Measurements from ENCODE around the gene IGSF8. TPM values are rescaled to one million over a fixed set of nuclear protein-coding genes. Genes with fewer than 3 reads are reported as not detected.
A peak's percentile ranks its signal among the peaks of the same experiment; 100 is the strongest.

IGSF8 gene
- total RNA-seq, 1 experiment from 2014 or later = 35.6 TPM

GRCh38 chr1:160124705-160125478, 26.5 kb upstream of the IGSF8 start (continued):
- 0 out of 2 replicates have a peak, but pooled peaks have one; percentile 64 for TF ChIP-seq CBX3 (IDR thresholded peaks at IDR 0.05; ENCODE audit: low read depth)
- peak; percentile 63 for TF ChIP-seq MAX (IDR thresholded peaks at IDR 0.05)
- no peak for TF ChIP-seq SRF (IDR thresholded peaks at IDR 0.05; ENCODE audit: low read depth)
- TF ChIP-seq JUND (IDR thresholded peaks at IDR 0.05) = peak; percentile 80
- TF ChIP-seq RAD21 (IDR thresholded peaks at IDR 0.05; ENCODE audit: low read depth) = peak; percentile 10; the same call in 1 of the 2 replicates

- DNase-seq (ENCODE audit: low read depth, low spot score) (no peak), ATAC-seq (no peak)
- Histone ChIP-seq H3K4me2 (ENCODE audit: low read length) (no peak overlapping the region), H4K20me1 (ENCODE audit: insufficient read depth) (no peaks in the 10 kb centered on the region), H3K9ac (ENCODE audit: low read length) (no peak overlapping the region), H3K4me1 (ENCODE audit: control insufficient read depth in 1 of 2, insufficient read depth in 2 of 2, low read length in 2 of 2) (peaks cover 15 to 31% of the 10 kb centered on the region in 2 experiments), H3K36me3 (ENCODE audit: control insufficient read depth in 1 of 2, insufficient read depth in 2 of 2, low read length in 2 of 2) (no peaks in the 10 kb centered on the region), H2AFZ (ENCODE audit: low read depth, low read length, poor library complexity, severe bottlenecking) (no peak overlapping the region), H3K27ac (ENCODE audit: low read depth, low read length) (no peak overlapping the region), H3K9me2 (ENCODE audit: insufficient read depth) (0 out of 2 replicates have a peak, but pooled peaks cover 2% of the 10 kb centered on the region), H3K27me3 (ENCODE audit: insufficient read depth, low read length) (no peaks in the 10 kb centered on the region), H3K9me3 (ENCODE audit: control insufficient read depth in 1 of 2, insufficient read depth in 1 of 2, low read depth in 1 of 2, low read length in 2 of 2) (no peaks in the 10 kb centered on the region), H3K79me2 (ENCODE audit: insufficient read depth, low read length) (no peaks in the 10 kb centered on the region), H3K4me3 (replicated peaks in 1 of 2; ENCODE audit: low read depth in 1 of 2, low read length in 2 of 2) (no peak overlapping the region)
- TF ChIP-seq ZFX (IDR thresholded peaks at IDR 0.05) (no peak), SRF (IDR thresholded peaks at IDR 0.05; ENCODE audit: low read depth) (no peak), TCF7L2 (IDR thresholded peaks at IDR 0.05; ENCODE audit: borderline replicate concordance, extremely low read depth, insufficient read depth, insufficient read length) (no peak), JUND (IDR thresholded peaks at IDR 0.05) (no peak), YY1 (IDR thresholded peaks at IDR 0.05; ENCODE audit: extremely low read depth, insufficient replicate concordance, low read depth, low read length) (no peak), CTCF (IDR thresholded peaks at IDR 0.05 in 2 of 3, conservative IDR thresholded peaks at IDR 0.05 in 1 of 3; ENCODE audit: borderline replicate concordance in 1 of 3, insufficient read depth in 1 of 3, low read depth in 2 of 3, low read length in 2 of 3) (no peak), RAD21 (IDR thresholded peaks at IDR 0.05; ENCODE audit: low read depth) (no peak), POLR2A (IDR thresholded peaks at IDR 0.05; ENCODE audit: borderline replicate concordance, extremely low read depth, insufficient read depth, insufficient read length) (no peak), EGR1 (IDR thresholded peaks at IDR 0.05; ENCODE audit: low read depth) (no peak), CEBPB (IDR thresholded peaks at IDR 0.05; ENCODE audit: low read depth) (no peak)
- POLR2A ChIA-PET = no interaction called here
- CTCF ChIA-PET = no interaction called here
- BruUV-seq (replicated peaks) = no TSS peak
- intact Hi-C loops (cut with micrococcal nuclease) = no loop called here
- RAD21 ChIA-PET (ENCODE audit: low non-redundant PET in 1 of 2, low total read pairs in 2 of 2, uncharacterized antibody in 2 of 2, unreplicated experiment in 2 of 2) = no interaction called here
Observed at GRCh38 chr1:160123726-160124125, 25.3 kb upstream of the IGSF8 start.
